Vagina (tissue), 2 donors: ENCODE results near the gene MRPL10. TPM values are rescaled to one million over a fixed set of nuclear protein-coding genes. Genes with fewer than 3 reads are reported as not detected.

Experiments used
- DNase-seq, 2 donors: peaks; one replicate each; pipeline ENCODE4 v3.0.0-alpha.2; 2017; ENCODE audit errors: extremely low spot score in 2 of 2
- H3K27ac ChIP-seq: fragments of 200-600 bp; sonication (generic); one replicate; pipeline ENCODE4 v1.5.1; 2019
- H3K27me3 ChIP-seq: fragments of 200-600 bp; sonication (generic); one replicate; pipeline ENCODE4 v1.5.1; 2019
- H3K36me3 ChIP-seq, 2 donors: fragments of 200-600 bp; sonication (generic); one replicate each; pipeline ENCODE4 v1.5.1; 2017 to 2019
- H3K4me1 ChIP-seq: fragments of 200-600 bp; sonication (generic); one replicate; pipeline ENCODE4 v1.5.1; 2019
- H3K4me3 ChIP-seq, 2 donors: fragments of 200-600 bp; sonication (generic); 1 replicate in 1 of 2; 2 replicates in 1 of 2; pipeline ENCODE4 v1.5.1; 2016 to 2019
- H3K9me3 ChIP-seq: fragments of 200-600 bp; sonication (generic); one replicate; pipeline ENCODE4 v1.5.1; 2019
- POLR2A ChIP-seq, 2 donors: fragments of 450-650 bp; IDR thresholded peaks; one replicate each; pipeline ENCODE4 v1.6.1; 2017; ENCODE audit warnings: antibody characterized with exemption in 2 of 2, mild to moderate bottlenecking in 2 of 2, moderate library complexity in 2 of 2
- POLR2AphosphoS5 ChIP-seq, 2 donors: sonication (generic); formaldehyde crosslinking; IDR thresholded peaks; one replicate each; pipeline ENCODE4 v1.9.0; 2017; ENCODE audit warnings: antibody characterized with exemption in 2 of 2, mild to moderate bottlenecking in 2 of 2, low read depth in 1 of 2; ENCODE audit not compliant: insufficient read depth in 1 of 2
- intact Hi-C: fragments of 100-400 bp; cut with DNase I; formaldehyde crosslinking; loops from one replicate; pipeline ENCODE4 v1.15.1; 2023
- total RNA-seq: library from RNA; depleted of rRNA; stranded (reverse); fragments of >200 nt; gene quantifications from one replicate; pipeline ENCODE4 v1.2.3, GENCODE V29; 2016
- TF ChIP-seq, protein P1 (sequence below), 3 experiments: fragments of 450-650 bp in 2 of 3; fragments of 200-600 bp in 1 of 3; sonication (generic) in 1 of 3; IDR thresholded peaks; one replicate each; pipeline ENCODE4 v1.5.1; 2017 to 2019; ENCODE audit warnings: antibody characterized with exemption in 3 of 3, mild to moderate bottlenecking in 2 of 3, moderate library complexity in 2 of 3

The MRPL10 gene
- total RNA-seq, 1 donor from 2014 or later: 21.4 TPM

DNA sequence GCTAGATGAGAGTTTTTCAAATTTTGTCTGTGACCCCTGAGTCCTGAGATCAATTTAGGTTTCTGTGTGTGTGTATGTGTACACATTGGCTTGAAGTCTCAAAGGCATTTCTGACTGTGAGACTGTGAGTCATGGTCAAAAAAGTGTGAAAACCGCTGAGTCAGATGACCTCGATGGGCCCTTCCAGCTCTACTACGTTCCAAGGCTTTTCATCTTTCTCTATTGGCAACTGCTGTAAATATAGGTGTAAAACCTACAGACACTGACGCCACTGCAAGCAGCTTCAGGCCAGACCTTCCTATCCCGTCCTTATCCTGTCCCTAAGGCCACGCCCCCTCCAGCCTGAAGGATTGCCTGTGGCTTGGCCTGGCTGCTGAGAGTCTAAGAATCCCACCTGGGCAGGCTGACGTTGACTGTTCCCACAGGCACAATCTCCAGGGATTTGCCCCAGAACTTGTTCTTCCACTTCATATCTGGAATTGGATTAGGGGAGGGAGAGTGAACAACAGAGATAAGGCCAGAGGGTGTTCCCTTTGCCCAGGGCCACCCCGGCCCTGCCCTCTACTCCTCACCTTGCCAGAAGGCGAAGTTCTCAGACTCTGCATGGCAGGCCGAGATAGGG, 21.0 kb downstream of the MRPL10 start:
- H3K9me3 ChIP-seq: no peaks in the 10 kb centered on the region
- no peak overlapping the region for H3K4me3 ChIP-seq
- peaks cover 0 to 26% of the 10 kb centered on the region in 2 donors for H3K36me3 ChIP-seq
- H3K27me3 ChIP-seq: no peaks in the 10 kb centered on the region
- TF ChIP-seq POLR2A (IDR thresholded peaks at IDR 0.05) (no peak), POLR2AphosphoS5 (IDR thresholded peaks at IDR 0.05; ENCODE audit: insufficient read depth in 1 of 2, low read depth in 1 of 2) (peak in 1 of 2 donors; percentile 44)
- TF ChIP-seq, protein P1, sequence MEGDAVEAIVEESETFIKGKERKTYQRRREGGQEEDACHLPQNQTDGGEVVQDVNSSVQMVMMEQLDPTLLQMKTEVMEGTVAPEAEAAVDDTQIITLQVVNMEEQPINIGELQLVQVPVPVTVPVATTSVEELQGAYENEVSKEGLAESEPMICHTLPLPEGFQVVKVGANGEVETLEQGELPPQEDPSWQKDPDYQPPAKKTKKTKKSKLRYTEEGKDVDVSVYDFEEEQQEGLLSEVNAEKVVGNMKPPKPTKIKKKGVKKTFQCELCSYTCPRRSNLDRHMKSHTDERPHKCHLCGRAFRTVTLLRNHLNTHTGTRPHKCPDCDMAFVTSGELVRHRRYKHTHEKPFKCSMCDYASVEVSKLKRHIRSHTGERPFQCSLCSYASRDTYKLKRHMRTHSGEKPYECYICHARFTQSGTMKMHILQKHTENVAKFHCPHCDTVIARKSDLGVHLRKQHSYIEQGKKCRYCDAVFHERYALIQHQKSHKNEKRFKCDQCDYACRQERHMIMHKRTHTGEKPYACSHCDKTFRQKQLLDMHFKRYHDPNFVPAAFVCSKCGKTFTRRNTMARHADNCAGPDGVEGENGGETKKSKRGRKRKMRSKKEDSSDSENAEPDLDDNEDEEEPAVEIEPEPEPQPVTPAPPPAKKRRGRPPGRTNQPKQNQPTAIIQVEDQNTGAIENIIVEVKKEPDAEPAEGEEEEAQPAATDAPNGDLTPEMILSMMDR (IDR thresholded peaks at IDR 0.05): no peak
- peaks cover 15% of the 10 kb centered on the region for H3K4me1 ChIP-seq
- DNase-seq: no peak
- intact Hi-C loops: no loop called here
- no peak overlapping the region for H3K27ac ChIP-seq

DNA sequence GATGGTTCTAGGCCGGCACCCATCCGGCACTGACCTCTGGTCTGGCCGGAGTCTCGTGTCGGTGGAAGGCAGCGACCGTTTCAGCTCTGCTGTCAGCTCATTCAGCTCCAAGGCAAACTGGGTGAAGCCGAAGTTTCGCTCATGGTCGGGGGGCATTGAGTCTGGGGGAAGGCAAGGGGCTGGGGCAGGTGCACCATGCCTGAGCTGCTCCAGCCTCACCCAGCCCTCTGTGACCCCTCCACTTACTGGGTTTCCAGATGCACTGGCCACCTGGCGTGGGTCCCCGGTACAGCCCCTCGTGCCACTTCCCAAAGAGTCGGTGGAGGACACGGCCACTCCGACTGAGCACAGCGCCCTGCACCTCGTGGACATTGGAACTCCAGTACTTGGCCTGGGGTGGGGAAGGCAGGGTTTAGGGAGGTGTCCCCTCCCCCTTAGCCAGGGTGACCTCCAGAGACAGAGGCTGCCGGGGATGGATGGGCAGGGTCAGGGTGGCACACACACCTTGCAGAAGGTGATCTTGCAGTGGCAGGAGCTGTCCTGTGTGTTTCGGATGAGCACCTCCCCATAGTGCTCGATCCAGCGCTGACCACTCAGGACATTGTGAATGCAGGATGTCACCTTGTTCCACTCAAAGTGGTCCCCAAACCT, 22.4 kb downstream of the MRPL10 start:
- no peaks in the 10 kb centered on the region for H3K27me3 ChIP-seq
- peaks cover 15% of the 10 kb centered on the region for H3K4me1 ChIP-seq
- H3K36me3 ChIP-seq: peaks cover 0 to 16% of the 10 kb centered on the region in 2 donors
- no peak overlapping the region for H3K4me3 ChIP-seq
- intact Hi-C loops: no loop called here
- TF ChIP-seq, protein P1 (IDR thresholded peaks at IDR 0.05): no peak
- TF ChIP-seq POLR2AphosphoS5 (IDR thresholded peaks at IDR 0.05; ENCODE audit: insufficient read depth in 1 of 2, low read depth in 1 of 2): no peak
- TF ChIP-seq POLR2A (IDR thresholded peaks at IDR 0.05): no peak
- H3K27ac ChIP-seq: no peak overlapping the region
- peak in 1 of 2 donors; percentile 46 for DNase-seq
- no peaks in the 10 kb centered on the region for H3K9me3 ChIP-seq

GRCh38 chr17:47808036-47808829, 23.1 kb downstream of the MRPL10 start:
- H3K27ac ChIP-seq: no peak overlapping the region
- no peak overlapping the region for H3K4me3 ChIP-seq
- TF ChIP-seq POLR2AphosphoS5 (IDR thresholded peaks at IDR 0.05; ENCODE audit: insufficient read depth in 1 of 2, low read depth in 1 of 2) (no peak), POLR2A (IDR thresholded peaks at IDR 0.05) (no peak)
- TF ChIP-seq, protein P1 (IDR thresholded peaks at IDR 0.05): no peak
- DNase-seq: no peak
- H3K36me3 ChIP-seq: peaks cover 0 to 16% of the 10 kb centered on the region in 2 donors
- H3K27me3 ChIP-seq: no peaks in the 10 kb centered on the region
- H3K9me3 ChIP-seq: no peaks in the 10 kb centered on the region
- intact Hi-C loops: no loop called here
- peaks cover 15% of the 10 kb centered on the region for H3K4me1 ChIP-seq

- Histone ChIP-seq H3K4me3 (no peak overlapping the region), H3K4me1 (peaks cover 15% of the 10 kb centered on the region), H3K27me3 (no peaks in the 10 kb centered on the region), H3K27ac (no peak overlapping the region), H3K9me3 (no peaks in the 10 kb centered on the region), H3K36me3 (peaks cover 0 to 16% of the 10 kb centered on the region in 2 donors)
- DNase-seq: no peak
- TF ChIP-seq POLR2AphosphoS5 (IDR thresholded peaks at IDR 0.05; ENCODE audit: insufficient read depth in 1 of 2, low read depth in 1 of 2): no peak
- TF ChIP-seq, protein P1 (IDR thresholded peaks at IDR 0.05): no peak
- TF ChIP-seq POLR2A (IDR thresholded peaks at IDR 0.05): no peak
- intact Hi-C loops: no loop called here
Measured at GRCh38 chr17:47807421-47807820, 23.9 kb downstream of the MRPL10 start.
